Activated T-helper 1 cell treated with anti-CD3 and anti-CD28 coated beads, Interleukin-2, amount 50 U/mL, for 16 hours (primary cell): ENCODE data around the gene GNAI2.
"Not testable (repeated sequence)": the region's sequence is repeated elsewhere in the genome, so short reads cannot be mapped to it uniquely, and the experiment has no call there.

ENCODE experiments used
- DNase-seq, 2 donors: peaks; one replicate each; pipeline ENCODE4 v3.0.0-alpha.2; 2020; ENCODE audit warnings: low read depth in 1 of 2, low spot score in 1 of 2

Gene GNAI2

DNA sequence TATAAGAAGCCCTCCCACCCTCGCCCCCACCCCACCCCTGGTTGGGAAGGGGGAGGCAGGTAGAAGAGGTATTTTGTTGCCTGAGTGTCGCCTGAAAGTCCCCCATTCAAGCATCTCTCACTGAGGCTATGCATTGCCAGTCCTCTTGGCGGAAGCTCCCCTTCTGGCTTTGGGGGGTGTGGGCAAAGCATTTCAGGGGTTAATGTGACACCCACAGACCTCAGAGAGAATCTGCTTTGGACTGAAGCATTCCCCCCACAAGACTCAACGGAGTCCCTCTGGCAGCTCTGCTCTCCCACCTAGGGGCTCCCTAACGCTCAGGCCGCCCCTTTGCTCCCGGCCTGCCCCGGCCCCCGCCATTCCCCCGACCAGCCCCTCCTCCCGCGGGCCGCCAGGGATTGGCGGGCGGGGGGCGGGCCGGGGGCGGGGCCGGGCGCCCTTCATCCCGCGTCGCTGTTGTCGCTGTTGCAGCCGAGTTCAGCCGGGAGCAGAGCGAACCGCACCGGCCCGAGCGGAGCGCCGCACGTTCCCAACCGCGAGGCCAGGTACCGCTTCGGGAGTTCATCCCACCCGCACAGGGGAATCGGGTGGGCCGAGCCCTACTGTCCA is 31.1 kb upstream of the GNAI2 start, which contains the start of gene SLC38A3:
Gene SLC38A3, plus strand, starts transcription at position 468 of the 609 bp plus-strand sequence. CDS start 8,929 bp downstream, outside the sequence.
- no peak for DNase-seq

DNA sequence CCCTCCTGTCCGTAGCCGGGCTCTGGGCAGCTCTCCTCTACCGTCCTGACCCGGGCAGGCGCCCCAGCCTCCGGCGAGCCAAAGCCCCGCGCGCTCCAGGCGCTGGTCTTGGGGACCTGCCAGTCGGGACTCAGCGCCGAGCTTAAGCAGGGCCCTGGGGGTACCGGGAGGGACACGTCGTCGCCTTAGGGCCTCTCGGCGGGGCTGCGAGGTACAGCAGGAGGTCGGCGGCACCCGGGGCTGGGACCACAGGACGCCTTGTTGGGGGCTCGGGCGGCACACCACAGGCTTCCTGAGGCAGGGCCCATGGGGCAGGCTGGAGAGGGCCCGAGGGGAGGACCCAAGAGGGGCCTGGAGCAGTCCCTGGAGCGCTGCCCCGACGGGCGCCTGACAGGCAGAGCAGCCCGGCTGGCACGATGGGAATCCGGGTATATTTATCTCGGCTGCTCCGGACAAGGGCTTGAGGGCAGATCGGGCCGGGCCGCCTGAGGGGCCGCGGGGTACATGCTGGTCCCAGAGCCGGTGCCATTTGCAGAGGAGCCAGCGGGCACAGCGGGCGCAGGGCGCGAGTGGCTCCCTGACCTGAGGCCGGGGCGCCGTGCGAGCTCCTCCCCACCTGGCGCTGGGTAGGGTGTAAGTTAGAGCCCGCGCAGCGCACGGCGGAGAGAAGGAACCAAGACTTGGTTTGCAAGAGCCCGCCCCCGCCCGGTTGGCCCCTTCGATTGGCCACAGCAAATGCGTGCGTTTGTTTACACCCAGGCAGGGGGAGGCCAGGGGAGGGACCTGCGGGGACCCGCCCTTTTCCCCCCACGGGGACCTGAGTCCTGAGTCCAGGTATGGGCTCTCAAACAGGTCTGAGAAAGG is 30.4 kb upstream of the GNAI2 start:
- no peak for DNase-seq

DNA sequence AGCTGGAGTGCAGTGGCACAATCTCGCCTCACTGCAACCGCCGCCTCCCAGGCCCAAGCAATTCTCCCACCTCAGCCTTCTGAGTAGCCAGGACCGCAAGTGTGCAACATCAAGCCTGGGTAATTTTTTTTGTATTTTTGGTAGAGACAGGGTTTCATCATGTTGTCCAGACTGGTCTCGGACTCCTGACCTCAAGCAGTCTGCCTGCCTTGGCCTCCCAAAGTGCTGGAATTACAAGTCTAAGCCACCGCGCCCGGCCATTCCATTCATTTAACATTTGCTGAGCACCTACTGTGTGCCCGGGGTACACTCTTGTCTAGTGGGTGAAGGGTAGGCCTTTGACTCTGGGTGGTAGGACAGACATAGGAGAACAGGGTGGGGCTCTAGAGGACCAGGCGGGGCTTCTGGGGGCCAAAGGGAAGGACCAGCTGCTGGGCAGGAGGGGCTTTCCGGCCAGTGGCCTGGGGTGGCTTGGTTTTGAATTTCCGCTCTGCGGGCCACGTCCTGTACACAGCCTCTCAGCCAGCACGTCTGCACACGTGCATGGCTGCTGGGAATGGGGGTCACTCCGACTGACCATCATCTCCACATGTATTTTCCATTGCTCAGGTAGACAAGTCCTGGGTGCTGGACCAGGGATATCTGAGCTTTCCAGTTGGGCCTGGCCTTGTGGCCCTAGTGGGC is 28.5 kb upstream of the GNAI2 start:
- no peak for DNase-seq

DNA sequence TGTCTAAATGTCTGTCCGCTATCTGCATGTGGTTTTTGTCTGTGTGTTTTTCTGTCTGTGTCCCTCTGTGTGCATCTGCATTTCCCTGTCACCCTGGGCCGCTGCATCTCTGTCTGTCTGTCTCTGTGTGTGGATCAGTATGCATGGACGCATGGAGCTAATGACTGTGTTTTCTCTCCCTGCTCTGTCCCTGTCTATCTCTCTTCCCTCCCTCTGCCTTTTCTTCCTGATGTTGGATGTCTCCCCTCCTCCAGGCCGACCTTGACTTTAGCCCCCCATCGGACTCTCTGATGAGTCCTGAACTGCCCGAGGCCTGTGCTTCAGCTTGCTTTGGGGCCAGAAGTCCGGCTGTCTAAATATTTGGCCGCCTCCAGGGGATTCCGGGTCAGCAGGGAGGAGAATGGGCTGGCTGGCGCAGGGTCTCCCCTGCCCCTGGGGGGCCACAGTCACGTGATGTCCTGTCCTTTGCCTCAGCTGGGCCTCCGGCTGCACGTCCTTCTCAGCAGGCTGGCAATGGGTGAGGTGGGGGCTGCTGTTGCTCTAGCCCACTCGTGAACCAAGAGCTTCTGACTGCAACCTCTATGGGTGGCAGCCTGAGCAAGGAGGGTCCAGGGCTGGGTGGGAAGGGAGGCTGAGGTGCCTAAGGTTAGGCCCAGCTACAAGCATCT is 27.2 kb upstream of the GNAI2 start:
- no peak for DNase-seq

DNA sequence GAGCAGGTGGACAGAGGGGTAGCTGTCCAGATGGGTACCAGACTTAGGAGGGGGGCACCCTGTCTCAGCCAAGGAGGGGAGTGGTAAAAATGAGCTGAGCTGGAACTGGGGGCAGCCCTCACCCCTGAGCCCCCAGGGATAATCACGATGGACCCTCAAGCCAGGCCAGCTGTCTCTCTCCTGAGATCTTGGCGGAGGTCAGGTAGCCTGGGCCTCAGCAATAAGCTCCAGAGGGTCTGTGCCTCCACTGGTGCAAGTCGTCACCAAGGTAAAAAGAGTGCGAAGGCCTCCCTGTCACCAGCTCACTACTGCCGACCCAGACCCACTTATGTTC is 25.9 kb upstream of the GNAI2 start:
- DNase-seq, result no peak

DNA sequence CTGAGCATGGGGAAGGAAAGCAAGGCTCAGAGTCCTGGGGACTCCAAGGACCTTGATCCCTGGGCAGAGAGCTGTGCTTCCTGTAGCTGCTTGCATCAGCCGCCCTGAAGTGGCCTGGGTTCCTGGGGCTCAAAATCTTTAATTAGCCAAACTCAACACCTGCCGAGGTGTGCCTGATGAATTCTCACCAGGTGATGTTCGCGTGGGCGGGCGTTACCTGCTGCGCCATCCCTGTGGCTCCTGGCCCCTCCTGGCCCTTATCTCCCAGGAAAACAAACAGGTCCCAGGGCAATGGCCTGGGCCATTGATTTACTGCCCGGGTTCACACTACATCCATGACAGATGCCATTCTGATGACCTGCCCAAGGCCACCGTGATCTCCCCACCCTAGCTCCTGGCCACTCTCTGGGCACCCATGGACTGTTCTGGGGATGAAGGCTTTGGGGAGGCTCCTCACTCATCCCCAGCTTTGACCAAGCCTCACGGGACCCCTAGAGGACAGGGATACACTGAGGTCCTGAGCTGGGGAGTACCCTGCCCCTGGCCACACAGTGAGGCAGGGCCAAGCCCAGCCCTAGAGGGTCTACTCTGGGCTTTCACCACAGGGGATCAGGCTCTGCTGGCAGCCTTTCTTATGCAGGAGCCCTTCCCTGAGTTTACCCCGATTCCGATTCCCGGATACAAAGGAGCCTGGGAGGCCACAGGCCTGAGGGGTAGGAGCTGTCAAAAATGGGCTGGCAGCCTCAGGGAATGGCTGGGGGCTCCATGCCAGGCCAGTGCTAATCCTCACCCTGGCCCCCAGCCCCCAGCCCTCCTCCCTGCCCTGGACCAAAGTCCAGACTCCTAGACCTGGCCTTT is 25.3 kb upstream of the GNAI2 start:
- no peak for DNase-seq

DNA sequence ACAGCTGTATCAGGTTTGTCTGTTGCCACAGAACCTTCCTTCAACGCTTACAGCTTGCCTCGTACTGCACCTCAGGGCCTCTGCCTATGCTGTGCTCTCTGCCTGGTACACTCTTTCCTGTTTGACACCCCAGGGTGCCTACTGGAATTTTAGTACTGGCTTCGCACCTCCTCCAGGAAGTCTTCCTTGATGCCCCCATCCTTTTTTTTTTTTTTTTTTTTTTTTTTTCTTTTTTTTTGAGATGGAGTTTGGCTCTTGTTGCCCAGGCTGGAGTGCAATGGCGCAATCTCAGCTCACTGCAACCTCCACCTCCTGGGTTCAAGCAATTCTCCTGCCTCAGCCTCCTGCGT is 24.7 kb upstream of the GNAI2 start:
- not testable (repeated sequence) for DNase-seq

DNA sequence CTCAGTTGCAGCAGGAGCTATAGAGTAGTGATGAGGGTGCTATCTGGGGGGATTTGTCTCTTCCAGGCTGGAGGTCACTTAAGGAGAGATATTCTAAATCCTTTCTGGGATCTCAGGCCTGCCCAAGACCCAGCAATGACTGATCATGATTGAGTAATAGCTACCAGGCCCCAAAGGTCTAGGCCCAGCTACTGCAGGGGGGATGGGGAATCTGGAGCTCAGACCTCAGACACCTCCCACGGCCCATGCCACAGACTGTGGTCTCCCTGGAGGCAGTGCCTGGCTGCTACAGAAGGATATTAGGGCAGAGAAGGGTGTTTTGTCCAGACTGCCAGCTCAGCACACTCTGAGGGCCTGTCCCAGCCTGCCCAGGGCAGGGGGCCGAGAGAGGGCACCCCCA is 24.1 kb upstream of the GNAI2 start:
- no peak for DNase-seq

DNA sequence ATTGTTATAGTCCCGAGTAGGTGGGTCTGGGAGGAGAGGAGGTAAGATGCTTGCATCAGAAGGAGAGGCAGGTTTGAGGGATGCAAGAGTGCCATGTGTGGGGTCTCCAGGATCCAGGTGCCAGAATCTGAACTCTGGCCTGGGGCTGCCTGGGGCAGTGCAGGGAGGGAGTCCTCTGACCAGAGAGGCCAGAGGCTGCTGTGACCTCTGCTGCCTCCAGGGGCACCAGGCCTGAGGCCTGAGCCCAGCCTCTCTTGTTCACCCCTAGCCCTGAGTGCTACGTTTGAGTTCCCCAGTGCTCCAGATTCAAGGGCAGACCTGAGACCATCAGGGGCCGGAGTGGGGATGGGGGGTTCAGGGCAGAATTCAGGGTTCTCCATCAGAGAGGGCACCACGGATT is 23.5 kb upstream of the GNAI2 start:
- DNase-seq, result no peak

DNA sequence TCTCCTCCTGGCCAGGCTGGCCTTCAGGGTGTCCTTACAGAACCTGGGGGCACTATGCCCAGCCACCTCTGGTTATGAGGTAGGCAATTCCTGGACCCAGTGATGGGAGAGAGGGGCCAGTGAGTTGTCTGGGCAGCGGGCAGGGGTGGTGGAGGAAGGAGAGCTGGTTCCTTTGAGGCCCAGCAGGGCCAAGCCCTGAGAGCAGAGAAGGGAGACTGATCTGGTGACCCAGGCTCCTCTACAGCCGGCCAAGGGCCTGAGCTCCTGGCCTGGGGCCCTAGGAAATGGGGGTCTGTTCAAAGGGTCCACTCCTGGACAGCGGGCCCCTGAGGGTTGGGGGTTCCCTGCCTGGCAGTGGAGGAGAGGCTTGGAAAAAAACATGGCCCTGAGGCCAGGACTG is 23.0 kb upstream of the GNAI2 start:
- no peak for DNase-seq

DNA sequence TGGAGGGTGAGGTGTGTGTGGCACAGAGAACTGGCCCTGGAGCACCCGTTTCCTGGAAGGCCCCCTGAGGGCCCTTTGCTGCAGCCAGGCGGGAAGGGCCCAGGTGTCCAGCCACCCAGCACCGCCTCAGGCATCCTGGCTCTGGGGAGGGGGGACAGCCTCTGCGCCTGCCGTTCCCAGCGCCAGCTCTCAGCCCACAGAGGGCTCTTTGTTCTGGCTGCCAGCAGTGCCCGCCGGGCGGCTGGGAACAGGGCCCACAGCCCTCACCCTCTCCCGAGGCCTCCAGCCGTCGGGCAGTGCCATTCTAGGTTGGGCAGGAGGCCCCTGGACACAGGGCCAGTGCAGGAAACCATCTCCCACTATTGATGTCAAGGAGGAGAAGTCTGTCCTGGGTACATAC is 22.6 kb upstream of the GNAI2 start:
- no peak for DNase-seq

DNA sequence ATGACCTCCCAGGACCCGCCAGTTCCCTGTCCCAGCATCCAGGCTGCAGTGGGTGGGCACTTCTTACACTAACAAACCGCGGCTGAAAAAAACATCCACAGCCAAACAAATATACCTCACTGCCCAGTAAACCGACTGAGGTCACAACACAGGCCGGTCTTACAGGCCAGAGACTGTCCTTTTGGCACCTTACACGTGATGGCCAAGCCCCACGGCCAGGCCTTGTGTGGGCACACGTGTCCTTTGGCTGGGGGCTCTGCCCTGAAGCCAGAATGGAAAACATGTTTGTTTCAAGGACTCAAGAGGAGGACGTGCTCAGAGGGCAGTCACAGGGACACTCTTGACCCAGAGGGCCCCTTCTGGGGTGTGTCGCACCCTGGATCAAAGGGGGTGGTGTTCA is 21.2 kb upstream of the GNAI2 start:
- no peak for DNase-seq

DNA sequence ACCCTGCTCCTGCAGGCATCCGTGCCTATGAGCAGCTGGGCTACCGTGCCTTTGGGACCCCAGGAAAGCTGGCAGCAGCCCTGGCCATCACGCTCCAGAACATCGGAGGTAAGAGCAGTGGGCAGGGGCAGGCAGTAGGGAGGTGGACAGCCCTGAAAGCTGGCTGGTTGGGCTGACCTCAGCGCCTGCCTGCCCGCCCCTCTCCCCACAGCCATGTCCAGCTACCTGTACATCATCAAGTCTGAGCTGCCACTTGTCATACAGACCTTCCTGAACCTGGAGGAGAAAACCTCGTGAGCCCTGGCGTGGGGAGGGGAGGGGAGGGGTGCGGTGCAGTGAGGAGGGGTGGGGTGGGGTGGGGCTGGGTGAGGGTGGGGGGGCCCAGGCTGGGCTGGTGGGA is 20.5 kb upstream of the GNAI2 start:
- no peak for DNase-seq

DNA sequence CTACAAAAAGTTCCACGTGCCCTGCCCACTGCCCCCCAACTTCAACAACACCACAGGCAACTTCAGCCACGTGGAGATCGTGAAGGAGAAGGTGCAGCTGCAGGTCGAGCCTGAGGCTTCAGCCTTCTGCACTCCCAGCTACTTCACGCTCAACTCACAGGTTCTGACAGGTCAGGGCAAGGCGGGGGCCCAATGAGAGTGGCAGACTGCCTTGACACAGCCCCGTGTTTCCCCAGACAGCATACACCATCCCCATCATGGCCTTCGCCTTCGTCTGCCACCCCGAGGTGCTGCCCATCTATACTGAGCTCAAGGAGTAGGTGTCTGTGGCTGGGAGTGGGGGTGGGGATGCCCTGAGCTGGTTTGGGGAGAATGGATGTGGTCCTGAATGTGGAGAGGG is 18.3 kb upstream of the GNAI2 start:
- DNase-seq, result no peak

DNA sequence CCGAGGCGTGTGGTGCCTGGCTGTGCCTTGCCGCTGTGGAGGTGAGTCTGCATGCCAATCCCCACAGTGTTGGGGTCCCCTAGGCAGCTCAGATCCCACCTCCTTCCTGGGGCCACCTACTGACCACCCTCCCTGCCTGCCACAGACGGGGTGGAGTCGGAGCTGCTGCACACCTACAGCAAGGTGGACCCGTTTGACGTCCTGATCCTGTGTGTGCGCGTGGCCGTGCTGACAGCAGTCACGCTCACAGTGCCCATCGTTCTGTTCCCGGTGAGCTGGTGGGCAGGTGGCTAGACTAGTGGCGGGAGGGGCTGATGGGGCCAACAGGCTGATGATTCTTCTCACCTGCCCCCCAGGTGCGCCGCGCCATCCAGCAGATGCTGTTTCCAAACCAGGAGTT is 17.6 kb upstream of the GNAI2 start:
- no peak for DNase-seq

DNA sequence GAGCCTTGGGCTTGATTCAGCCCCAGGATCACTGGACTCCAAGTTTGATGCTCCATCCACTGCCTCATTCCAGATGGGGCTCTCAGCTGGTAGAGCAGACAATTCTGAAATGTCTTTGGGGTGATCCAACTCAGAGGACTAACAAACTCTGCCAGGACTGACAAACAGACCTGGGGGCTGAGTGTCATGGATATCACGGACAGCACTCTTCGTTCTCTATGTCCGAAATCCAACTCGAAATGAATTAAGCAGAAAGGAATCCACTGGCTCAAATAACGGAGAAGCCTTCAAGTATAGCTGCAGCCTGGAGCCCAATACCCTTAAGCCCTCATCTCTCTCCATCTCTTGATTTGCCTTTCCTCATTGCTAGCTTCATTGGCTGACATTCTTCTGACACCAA is 16.7 kb upstream of the GNAI2 start:
- DNase-seq, result no peak

DNA sequence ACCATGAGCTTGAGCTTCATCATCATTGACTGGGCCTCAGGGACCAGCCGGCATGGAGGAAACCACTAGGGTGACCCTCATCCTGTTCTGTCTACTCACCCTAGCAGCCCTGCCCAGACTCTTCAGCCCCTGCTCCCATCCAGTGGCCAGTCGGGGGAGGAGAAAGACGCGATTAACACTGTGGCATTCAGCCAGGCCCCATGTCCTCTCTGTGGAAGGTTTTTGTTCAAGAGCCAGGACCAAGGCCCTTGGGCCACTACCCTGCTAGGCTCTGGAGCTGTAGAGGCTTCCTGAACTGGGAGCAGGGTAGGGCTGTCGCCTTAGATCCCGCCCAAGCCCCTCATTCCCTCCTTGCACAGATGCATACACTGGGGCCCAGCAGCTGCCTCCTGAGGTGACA is 15.9 kb upstream of the GNAI2 start:
- DNase-seq, result no peak

DNA sequence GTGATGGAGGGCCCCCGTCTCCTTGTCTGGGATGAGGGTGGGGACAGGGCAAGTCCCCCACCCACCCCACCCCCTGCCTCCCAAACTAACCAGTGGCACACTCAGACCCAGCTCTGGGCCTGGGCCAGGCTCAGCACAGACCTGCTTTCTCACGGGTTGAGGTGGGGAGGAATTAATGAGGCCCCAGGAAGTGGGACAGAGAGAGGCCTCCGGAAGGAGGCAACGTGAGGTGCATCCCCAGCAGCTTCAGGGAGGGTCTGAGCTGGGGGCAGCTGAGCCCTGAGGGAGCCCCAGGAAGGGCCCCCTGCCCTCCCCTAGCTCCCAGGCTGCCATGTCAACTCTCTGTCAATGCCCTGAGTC is 15.0 kb upstream of the GNAI2 start:
- no peak for DNase-seq

DNA sequence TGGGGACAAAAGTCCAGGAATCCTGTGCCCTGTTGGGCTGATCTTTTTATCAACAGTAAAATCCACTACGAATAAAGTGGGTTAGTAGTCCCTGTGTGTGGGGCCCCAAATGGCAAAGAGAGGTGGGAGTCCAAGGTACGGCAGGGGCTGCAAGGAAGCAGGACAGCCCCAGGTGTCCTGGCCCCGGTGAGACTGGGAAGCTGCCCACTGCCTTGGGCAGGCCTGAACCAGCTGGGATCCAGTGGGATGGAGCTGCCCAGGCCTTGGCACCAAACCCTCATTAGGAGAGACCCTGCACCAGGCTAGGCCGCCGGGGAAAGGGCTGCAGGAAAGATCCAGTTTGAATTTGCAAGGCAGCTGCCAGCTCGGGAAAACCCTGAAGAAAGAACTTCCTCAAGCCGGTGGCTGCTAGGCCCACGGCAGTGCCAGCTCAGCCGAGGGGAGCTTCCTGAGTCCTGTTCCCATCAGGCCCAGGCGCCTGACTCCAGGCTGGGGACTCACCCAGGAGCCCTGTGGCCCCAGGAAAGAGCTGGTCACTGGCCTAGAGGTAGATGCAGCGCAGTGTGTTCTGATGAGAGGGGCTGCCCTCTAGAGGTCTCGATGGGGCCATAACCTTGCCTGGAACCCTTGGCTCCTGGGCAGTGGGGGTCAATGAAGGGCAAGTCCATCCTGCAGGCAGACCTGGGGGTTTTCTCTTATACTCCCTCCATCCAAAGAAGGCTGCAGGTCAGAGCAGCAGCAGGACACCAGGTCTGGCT is 14.4 kb upstream of the GNAI2 start:
- no peak for DNase-seq

DNA sequence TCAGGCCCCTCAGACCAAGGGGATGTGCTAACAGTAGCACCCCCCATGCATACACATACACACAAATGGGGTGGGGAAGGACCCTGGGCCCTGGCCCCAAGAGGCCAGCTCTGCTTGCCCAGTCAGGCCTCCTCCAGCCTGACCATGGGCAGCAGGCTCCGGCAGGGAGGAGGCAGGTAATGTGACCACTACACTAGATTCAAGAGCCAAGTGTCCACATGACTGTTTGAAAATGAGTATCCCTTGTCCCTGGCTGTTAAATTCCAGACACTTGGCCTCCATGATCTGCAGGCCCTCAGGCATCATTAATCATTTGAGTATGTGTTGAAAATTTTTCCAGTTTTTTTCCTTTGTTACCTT is 13.9 kb upstream of the GNAI2 start:
- no peak for DNase-seq
